ENCODE measurements around the gene SLC43A1.

Gene SLC43A1

GRCh38 chr11:57549983-57550382 is 34.5 kb upstream of the SLC43A1 start:
- no peaks in the 10 kb centered on the region for H3K27me3 ChIP-seq (ENCODE audit: insufficient read depth, insufficient read length)
- TF ChIP-seq ZNF274 (IDR thresholded peaks at IDR 0.05; ENCODE audit: low read depth, low read length) (no peak), YY1 (IDR thresholded peaks at IDR 0.05; ENCODE audit: insufficient read depth, insufficient read length) (no peak), SUZ12 (IDR thresholded peaks at IDR 0.05; ENCODE audit: extremely low read depth, insufficient read depth, insufficient read length) (no peak)
- H3K9me3 ChIP-seq (ENCODE audit: insufficient read depth, low read length), result no peaks in the 10 kb centered on the region
- H3K4me1 ChIP-seq (ENCODE audit: insufficient read depth, insufficient read length), result peaks cover 5% of the 10 kb centered on the region
- no peak for DNase-seq (ENCODE audit: low read depth, low spot score)
- peaks cover 3% of the 10 kb centered on the region for H3K36me3 ChIP-seq (ENCODE audit: insufficient read depth, insufficient read length, low read length)
- no peak overlapping the region for H3K9ac ChIP-seq (ENCODE audit: insufficient read length, low read depth)
- no peak overlapping the region for H3K4me3 ChIP-seq (ENCODE audit: insufficient read length, low read depth)

GRCh38 chr11:57547854-57548377 is 32.4 kb upstream of the SLC43A1 start:
- peaks cover 3% of the 10 kb centered on the region for H3K36me3 ChIP-seq (ENCODE audit: insufficient read depth, insufficient read length, low read length)
- H3K4me3 ChIP-seq (ENCODE audit: insufficient read length, low read depth), result no peak overlapping the region
- peaks cover 12% of the 10 kb centered on the region for H3K4me1 ChIP-seq (ENCODE audit: insufficient read depth, insufficient read length)
- H3K27me3 ChIP-seq (ENCODE audit: insufficient read depth, insufficient read length), result no peaks in the 10 kb centered on the region
- DNase-seq (ENCODE audit: low read depth, low spot score), result no peak
- no peaks in the 10 kb centered on the region for H3K9me3 ChIP-seq (ENCODE audit: insufficient read depth, low read length)
- TF ChIP-seq YY1 (IDR thresholded peaks at IDR 0.05; ENCODE audit: insufficient read depth, insufficient read length) (no peak), SUZ12 (IDR thresholded peaks at IDR 0.05; ENCODE audit: extremely low read depth, insufficient read depth, insufficient read length) (no peak), ZNF274 (IDR thresholded peaks at IDR 0.05; ENCODE audit: low read depth, low read length) (no peak)
- no peak overlapping the region for H3K9ac ChIP-seq (ENCODE audit: insufficient read length, low read depth)

- H3K9ac ChIP-seq (ENCODE audit: insufficient read length, low read depth), result no peak overlapping the region
- no peak overlapping the region for H3K4me3 ChIP-seq (ENCODE audit: insufficient read length, low read depth)
- peaks cover 1% of the 10 kb centered on the region for H3K36me3 ChIP-seq (ENCODE audit: insufficient read depth, insufficient read length, low read length)
- DNase-seq (ENCODE audit: low read depth, low spot score), result no peak
- H3K9me3 ChIP-seq (ENCODE audit: insufficient read depth, low read length), result no peaks in the 10 kb centered on the region
- TF ChIP-seq ZNF274 (IDR thresholded peaks at IDR 0.05; ENCODE audit: low read depth, low read length), result no peak
- TF ChIP-seq SUZ12 (IDR thresholded peaks at IDR 0.05; ENCODE audit: extremely low read depth, insufficient read depth, insufficient read length), result no peak
- no peak for TF ChIP-seq YY1 (IDR thresholded peaks at IDR 0.05; ENCODE audit: insufficient read depth, insufficient read length)
- peaks cover 12% of the 10 kb centered on the region for H3K4me1 ChIP-seq (ENCODE audit: insufficient read depth, insufficient read length)
- H3K27me3 ChIP-seq (ENCODE audit: insufficient read depth, insufficient read length), result no peaks in the 10 kb centered on the region
Observed at GRCh38 chr11:57546869-57547475, 31.5 kb upstream of the SLC43A1 start.

GRCh38 chr11:57546451-57546850 is 30.9 kb upstream of the SLC43A1 start:
- H3K36me3 ChIP-seq (ENCODE audit: insufficient read depth, insufficient read length, low read length), result no peaks in the 10 kb centered on the region
- no peaks in the 10 kb centered on the region for H3K9me3 ChIP-seq (ENCODE audit: insufficient read depth, low read length)
- no peak for DNase-seq (ENCODE audit: low read depth, low spot score)
- H3K27me3 ChIP-seq (ENCODE audit: insufficient read depth, insufficient read length), result no peaks in the 10 kb centered on the region
- H3K4me3 ChIP-seq (ENCODE audit: insufficient read length, low read depth), result no peak overlapping the region
- H3K4me1 ChIP-seq (ENCODE audit: insufficient read depth, insufficient read length), result peaks cover 12% of the 10 kb centered on the region
- TF ChIP-seq YY1 (IDR thresholded peaks at IDR 0.05; ENCODE audit: insufficient read depth, insufficient read length), result no peak
- TF ChIP-seq SUZ12 (IDR thresholded peaks at IDR 0.05; ENCODE audit: extremely low read depth, insufficient read depth, insufficient read length), result no peak
- H3K9ac ChIP-seq (ENCODE audit: insufficient read length, low read depth), result no peak overlapping the region

- peaks cover 12% of the 10 kb centered on the region for H3K4me1 ChIP-seq (ENCODE audit: insufficient read depth, insufficient read length)
- H3K36me3 ChIP-seq (ENCODE audit: insufficient read depth, insufficient read length, low read length), result no peaks in the 10 kb centered on the region
- DNase-seq (ENCODE audit: low read depth, low spot score), result no peak
- no peaks in the 10 kb centered on the region for H3K9me3 ChIP-seq (ENCODE audit: insufficient read depth, low read length)
- no peaks in the 10 kb centered on the region for H3K27me3 ChIP-seq (ENCODE audit: insufficient read depth, insufficient read length)
- no peak overlapping the region for H3K4me3 ChIP-seq (ENCODE audit: insufficient read length, low read depth)
- no peak overlapping the region for H3K9ac ChIP-seq (ENCODE audit: insufficient read length, low read depth)
- TF ChIP-seq SUZ12 (IDR thresholded peaks at IDR 0.05; ENCODE audit: extremely low read depth, insufficient read depth, insufficient read length) (no peak), ZNF274 (IDR thresholded peaks at IDR 0.05; ENCODE audit: low read depth, low read length) (no peak), YY1 (IDR thresholded peaks at IDR 0.05; ENCODE audit: insufficient read depth, insufficient read length) (no peak)
Observed at GRCh38 chr11:57545883-57546282, 30.4 kb upstream of the SLC43A1 start.

- DNase-seq (ENCODE audit: low read depth, low spot score), result no peak
- H3K4me3 ChIP-seq (ENCODE audit: insufficient read length, low read depth), result no peak overlapping the region
- no peaks in the 10 kb centered on the region for H3K9me3 ChIP-seq (ENCODE audit: insufficient read depth, low read length)
- H3K36me3 ChIP-seq (ENCODE audit: insufficient read depth, insufficient read length, low read length), result no peaks in the 10 kb centered on the region
- TF ChIP-seq ZNF274 (IDR thresholded peaks at IDR 0.05; ENCODE audit: low read depth, low read length) (no peak), SUZ12 (IDR thresholded peaks at IDR 0.05; ENCODE audit: extremely low read depth, insufficient read depth, insufficient read length) (no peak), YY1 (IDR thresholded peaks at IDR 0.05; ENCODE audit: insufficient read depth, insufficient read length) (no peak)
- peaks cover 12% of the 10 kb centered on the region for H3K4me1 ChIP-seq (ENCODE audit: insufficient read depth, insufficient read length)
- H3K27me3 ChIP-seq (ENCODE audit: insufficient read depth, insufficient read length), result no peaks in the 10 kb centered on the region
- H3K9ac ChIP-seq (ENCODE audit: insufficient read length, low read depth), result no peak overlapping the region
Observed at GRCh38 chr11:57544566-57544965, 29.1 kb upstream of the SLC43A1 start.

- no peak for DNase-seq (ENCODE audit: low read depth, low spot score)
- TF ChIP-seq ZNF274 (IDR thresholded peaks at IDR 0.05; ENCODE audit: low read depth, low read length), result no peak
- TF ChIP-seq SUZ12 (IDR thresholded peaks at IDR 0.05; ENCODE audit: extremely low read depth, insufficient read depth, insufficient read length), result no peak
- no peak for TF ChIP-seq YY1 (IDR thresholded peaks at IDR 0.05; ENCODE audit: insufficient read depth, insufficient read length)
Observed at GRCh38 chr11:57543593-57543992, 28.1 kb upstream of the SLC43A1 start.

More at GRCh38 chr11:57543593-57543992, 28.1 kb upstream of the SLC43A1 start:
- Histone ChIP-seq H3K4me1 (ENCODE audit: insufficient read depth, insufficient read length) (peaks cover 12% of the 10 kb centered on the region), H3K4me3 (ENCODE audit: insufficient read length, low read depth) (no peak overlapping the region), H3K27me3 (ENCODE audit: insufficient read depth, insufficient read length) (no peaks in the 10 kb centered on the region), H3K9ac (ENCODE audit: insufficient read length, low read depth) (peak overlapping the region; percentile 18), H3K9me3 (ENCODE audit: insufficient read depth, low read length) (no peaks in the 10 kb centered on the region), H3K36me3 (ENCODE audit: insufficient read depth, insufficient read length, low read length) (no peaks in the 10 kb centered on the region)

Data from NT2/D1 (cell line).